HCT116 (cell line): ENCODE measurements around the gene TBC1D8. TPM values are rescaled to one million over a fixed set of nuclear protein-coding genes. Genes with fewer than 3 reads are reported as not detected.

ENCODE experiments used
- ATAC-seq: fragments of 200-7000 bp; cut with Tn5 transposase; 2 replicates; pipeline ENCODE4 v1.9.1; 2020; ENCODE audit warnings: mild to moderate bottlenecking, moderate library complexity
- BruUV-seq: library from RNA; stranded (reverse); fragments of 400-500 nt; replicated peaks from 2 replicates; lab custom pipeline; 2021; lab: Mats Ljungman, UMichigan
- CTCF ChIA-PET: fragments of 300-600 bp; sonication (Branson Sonifier 250); formaldehyde crosslinking; loops from one replicate; lab custom pipeline; 2021; ENCODE audit warnings: antibody characterized with exemption; lab: Charles Lee
- POLR2A ChIA-PET: fragments of 300-600, 350-600 bp; sonication (Branson Sonifier 250); formaldehyde crosslinking; loops from one replicate; lab custom pipeline; 2021; ENCODE audit warnings: antibody characterized with exemption; lab: Charles Lee
- RAD21 ChIA-PET, 2 experiments: fragments of 300-600 bp; sonication (Branson Sonifier 250); formaldehyde crosslinking; loops; one replicate each; lab custom pipeline; 2023; ENCODE audit warnings: low total read pairs in 2 of 2; ENCODE audit not compliant: uncharacterized antibody in 2 of 2, unreplicated experiment in 2 of 2, low non-redundant PET in 1 of 2; lab: Charles Lee
- DNase-seq: peaks from one replicate; pipeline ENCODE4 v3.0.0-alpha.2; 2010; ENCODE audit warnings: low read depth, low spot score
- H2AFZ ChIP-seq: fragments of 200-600 bp; shearing (Covaris generic), sonication (generic); 2 replicates; pipeline ENCODE4 v1.6.1; 2017; ENCODE audit warnings: low read depth, mixed run types, mixed read lengths, antibody characterized with exemption, low read length; ENCODE audit not compliant: poor library complexity, severe bottlenecking
- H3K27ac ChIP-seq: 2 replicates; pipeline ENCODE4 v1.5.1; 2012; ENCODE audit warnings: low read depth, low read length
- H3K27me3 ChIP-seq: fragments of 200-600 bp; sonication (generic); 2 replicates; pipeline ENCODE4 v1.6.1; 2016; ENCODE audit warnings: mixed run types, low read length, mixed read lengths; ENCODE audit not compliant: insufficient read depth
- H3K36me3 ChIP-seq, 2 experiments: fragments of 200-500 bp in 1 of 2; fragments of 200-600 bp in 1 of 2; sonication (Bioruptor generic) in 1 of 2; sonication (generic) in 1 of 2; 2 replicates each; pipeline versions ENCODE4 v1.5.1 to v1.6.1; 2014 to 2016; ENCODE audit warnings: low read length in 2 of 2, inconsistent platforms in 1 of 2, mixed read lengths in 1 of 2, mixed run types in 1 of 2; ENCODE audit not compliant: insufficient read depth in 2 of 2, control insufficient read depth in 1 of 2
- H3K4me1 ChIP-seq, 2 experiments: fragments of 200-600 bp in 1 of 2; sonication (generic) in 1 of 2; 2 replicates each; pipeline versions ENCODE4 v1.5.1 to v1.6.1; 2012 to 2017; ENCODE audit warnings: low read length in 2 of 2, inconsistent platforms in 1 of 2, mild to moderate bottlenecking in 1 of 2, mixed read lengths in 1 of 2, mixed run types in 1 of 2, moderate library complexity in 1 of 2; ENCODE audit not compliant: insufficient read depth in 2 of 2, control insufficient read depth in 1 of 2
- H3K4me2 ChIP-seq: fragments of 200-600 bp; sonication (generic); 2 replicates; pipeline ENCODE4 v1.6.1; 2017; ENCODE audit warnings: mixed run types, low read length, mixed read lengths
- H3K4me3 ChIP-seq, 2 experiments: fragments of 200-600 bp in 1 of 2; sonication (generic) in 1 of 2; replicated peaks in 1 of 2; 2 replicates each; pipeline ENCODE4 v1.5.1; 2011 to 2016; ENCODE audit warnings: low read length in 2 of 2, control low read depth in 1 of 2, low read depth in 1 of 2, mild to moderate bottlenecking in 1 of 2, mixed read lengths in 1 of 2, mixed run types in 1 of 2
- H3K79me2 ChIP-seq: fragments of 200-600 bp; sonication (generic); 2 replicates; pipeline ENCODE4 v1.6.1; 2017; ENCODE audit warnings: mild to moderate bottlenecking, mixed run types, low read length, moderate library complexity, mixed read lengths; ENCODE audit not compliant: insufficient read depth
- H3K9ac ChIP-seq: fragments of 200-600 bp; sonication (generic); 2 replicates; pipeline ENCODE4 v1.6.1; 2016; ENCODE audit warnings: low read length, mixed read lengths
- H3K9me2 ChIP-seq: fragments of 200-600 bp; sonication (generic), shearing (Covaris generic); 2 replicates; pipeline ENCODE4 v1.6.1; 2017; ENCODE audit warnings: mixed run types, mild to moderate bottlenecking, moderate library complexity; ENCODE audit not compliant: insufficient read depth
- H3K9me3 ChIP-seq, 2 experiments: fragments of 200-500 bp in 1 of 2; fragments of 200-600 bp in 1 of 2; sonication (Bioruptor generic) in 1 of 2; sonication (generic) in 1 of 2; 2 replicates each; pipeline ENCODE4 v1.6.1; 2014 to 2017; ENCODE audit warnings: low read length in 2 of 2, mixed read lengths in 2 of 2, inconsistent platforms in 1 of 2, low read depth in 1 of 2, mild to moderate bottlenecking in 1 of 2, mixed run types in 1 of 2, moderate library complexity in 1 of 2; ENCODE audit not compliant: control insufficient read depth in 1 of 2, insufficient read depth in 1 of 2
- H4K20me1 ChIP-seq: fragments of 200-600 bp; sonication (generic), shearing (Covaris generic); 2 replicates; pipeline ENCODE4 v1.6.1; 2017; ENCODE audit warnings: mixed run types, mild to moderate bottlenecking, moderate library complexity; ENCODE audit not compliant: insufficient read depth
- ATF3 ChIP-seq: IDR thresholded peaks from 2 replicates; pipeline ENCODE4 v1.6.1; 2012
- CBX3 ChIP-seq: IDR thresholded peaks from 2 replicates; pipeline ENCODE4 v1.6.1; 2012; ENCODE audit warnings: low read depth
- CTCF ChIP-seq, 3 experiments: fragments of 200-600 bp in 1 of 3; sonication (generic) in 1 of 3; IDR thresholded peaks in 2 of 3; conservative IDR thresholded peaks in 1 of 3; 2 replicates each; pipeline ENCODE4 v1.5.1; 2012 to 2017; ENCODE audit warnings: low read depth in 2 of 3, low read length in 2 of 3, antibody characterized with exemption in 1 of 3, borderline replicate concordance in 1 of 3, control low read depth in 1 of 3, mild to moderate bottlenecking in 1 of 3, mixed read lengths in 1 of 3, mixed run types in 1 of 3, moderate library complexity in 1 of 3; ENCODE audit not compliant: insufficient read depth in 1 of 3
- EGR1 ChIP-seq: IDR thresholded peaks from 2 replicates; pipeline ENCODE4 v1.6.1; 2012; ENCODE audit warnings: low read depth
- EZH2 ChIP-seq: fragments of 200-600 bp; sonication (generic); IDR thresholded peaks from 2 replicates; pipeline ENCODE4 v1.6.1; 2017; ENCODE audit warnings: antibody characterized with exemption, mixed run types
- FOSL1 ChIP-seq: IDR thresholded peaks from 2 replicates; pipeline ENCODE4 v1.6.1; 2012; ENCODE audit warnings: low read depth
- MAX ChIP-seq: IDR thresholded peaks from 2 replicates; pipeline ENCODE4 v1.6.1; 2012
- RAD21 ChIP-seq: IDR thresholded peaks from 2 replicates; pipeline ENCODE4 v1.6.1; 2012; ENCODE audit warnings: low read depth, mild to moderate bottlenecking
- REST ChIP-seq: IDR thresholded peaks from 2 replicates; pipeline ENCODE4 v1.6.1; 2012; ENCODE audit warnings: low read depth
- SIN3A ChIP-seq: IDR thresholded peaks from 2 replicates; pipeline ENCODE4 v1.6.1; 2012; ENCODE audit warnings: low read depth
- YY1 ChIP-seq: IDR thresholded peaks from 2 replicates; pipeline ENCODE4 v1.6.1; 2011; ENCODE audit warnings: low read length, low read depth, moderate library complexity, mild to moderate bottlenecking; ENCODE audit not compliant: insufficient replicate concordance; ENCODE audit errors: extremely low read depth
- ZBTB33 ChIP-seq: IDR thresholded peaks from 2 replicates; pipeline ENCODE4 v1.6.1; 2011; ENCODE audit warnings: mild to moderate bottlenecking, low read length, moderate library complexity; ENCODE audit not compliant: insufficient replicate concordance; ENCODE audit errors: extremely low read depth
- ZFX ChIP-seq: fragments of 450-650 bp; IDR thresholded peaks from 2 replicates; pipeline ENCODE4 v1.6.1; 2017
- ZNF274 ChIP-seq: fragments of 200-500 bp; sonication (Bioruptor generic); IDR thresholded peaks from 2 replicates; pipeline ENCODE4 v1.6.1; 2014; ENCODE audit warnings: mild to moderate bottlenecking, low read depth, low read length, inconsistent platforms
- intact Hi-C: fragments of 100-400 bp; cut with micrococcal nuclease; formaldehyde crosslinking; loops from 2 replicates; pipeline ENCODE4 v1.10.0; 2022
- total RNA-seq: library from RNA; stranded (reverse); gene quantifications from one replicate; pipeline ENCODE4 v1.2.1, GENCODE V29; 2021; ENCODE audit not compliant: unreplicated experiment

The TBC1D8 gene
- total RNA-seq, 1 experiment from 2014 or later, result 44.0 TPM

- TF ChIP-seq ATF3 (no peak), EGR1 (no peak), FOSL1 (no peak), SIN3A (no peak), CTCF (IDR thresholded peaks at IDR 0.05 in 2 of 3, conservative IDR thresholded peaks at IDR 0.05 in 1 of 3; ENCODE audit: borderline replicate concordance in 1 of 3, insufficient read depth in 1 of 3, low read depth in 2 of 3, low read length in 2 of 3) (no peak), ZFX (no peak), ZNF274 (no peak)
Measured at GRCh38 chr2:101027852-101028251, 123.3 kb downstream of the TBC1D8 start (continued).

GRCh38 chr2:101026923-101027469, 124.2 kb downstream of the TBC1D8 start:
- POLR2A ChIA-PET, result no interaction called here
- Histone ChIP-seq H3K4me2 (no peak overlapping the region), H3K27ac (no peak overlapping the region), H2AFZ (no peak overlapping the region)
- intact Hi-C loops, result no loop called here
- BruUV-seq, result no TSS peak
- CTCF ChIA-PET, result interaction anchor here (0.8 kb wide), 1 partner anchor 10 kb away, joined by 3 read pairs; no protein-coding TSS in a partner anchor
- TF ChIP-seq MAX, result no peak
- TF ChIP-seq ZBTB33, result no peak
- no peak for TF ChIP-seq EGR1
- TF ChIP-seq ZNF274, result no peak
- TF ChIP-seq RAD21, result no peak
- TF ChIP-seq YY1, result no peak
- no peak for TF ChIP-seq EZH2
- TF ChIP-seq REST, result no peak
- no peak for TF ChIP-seq CBX3
- TF ChIP-seq, all 23 proteins: peak for 0
- DNase-seq (no peak), ATAC-seq (0 out of 2 replicates have a peak, but pooled peaks have one; percentile 25)
- Histone ChIP-seq H3K9me2 (no peaks in the 10 kb centered on the region), H3K4me1 (no peaks in the 10 kb centered on the region), H3K27me3 (no peaks in the 10 kb centered on the region), H3K9ac (no peak overlapping the region), H3K36me3 (peaks cover 14 to 23% of the 10 kb centered on the region in 2 experiments), H3K79me2 (no peaks in the 10 kb centered on the region), H4K20me1 (no peaks in the 10 kb centered on the region), H3K9me3 (no peaks in the 10 kb centered on the region), H3K4me3 (no peak overlapping the region)
- RAD21 ChIA-PET, result no interaction called here
